T-helper 2 cell treated with Interferon-gamma antibody and Interleukin-4, amounts not matched to agents 100 ng/mL and 5 ng/mL, for 36 hours (primary cell): ENCODE measurements around the gene CTXN3. TPM values are rescaled to one million over a fixed set of nuclear protein-coding genes. Genes with fewer than 3 reads are reported as not detected.

Source experiments
- intact Hi-C: fragments of 100-400 bp; cut with micrococcal nuclease; formaldehyde crosslinking; loops from one replicate; pipeline ENCODE4 v1.15.1; 2023
- total RNA-seq: library from RNA; stranded (reverse); gene quantifications from 2 replicates; pipeline ENCODE4 v1.2.3, GENCODE V29; 2022

The CTXN3 gene
- total RNA-seq, result not detected in 2 replicates

DNA sequence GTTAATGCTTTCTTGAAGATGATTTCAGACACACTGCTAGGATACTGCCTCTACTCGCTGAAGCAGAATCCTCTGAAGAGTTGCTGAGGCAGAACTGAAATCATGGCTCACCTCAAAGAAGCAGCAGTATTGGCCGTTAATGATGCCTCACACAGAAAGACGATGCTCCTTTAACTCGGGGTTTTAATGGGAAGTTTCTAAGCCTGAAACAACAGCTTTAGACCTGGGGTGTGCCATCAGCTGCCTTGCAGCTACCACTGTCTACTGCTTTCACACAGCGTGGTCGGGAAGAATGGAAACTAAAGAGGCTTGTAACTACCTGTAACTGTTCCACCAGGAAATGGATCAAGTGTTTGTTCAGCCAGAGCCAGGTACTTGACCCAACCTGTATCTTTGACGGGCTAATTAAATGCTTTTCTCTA, at the start of gene CTXN3:
TSS of gene CTXN3 (plus strand) at position 65 of the 422 bp plus-strand sequence. CDS start 8,440 bp downstream, outside the sequence.
- intact Hi-C loops, result no loop called here

DNA sequence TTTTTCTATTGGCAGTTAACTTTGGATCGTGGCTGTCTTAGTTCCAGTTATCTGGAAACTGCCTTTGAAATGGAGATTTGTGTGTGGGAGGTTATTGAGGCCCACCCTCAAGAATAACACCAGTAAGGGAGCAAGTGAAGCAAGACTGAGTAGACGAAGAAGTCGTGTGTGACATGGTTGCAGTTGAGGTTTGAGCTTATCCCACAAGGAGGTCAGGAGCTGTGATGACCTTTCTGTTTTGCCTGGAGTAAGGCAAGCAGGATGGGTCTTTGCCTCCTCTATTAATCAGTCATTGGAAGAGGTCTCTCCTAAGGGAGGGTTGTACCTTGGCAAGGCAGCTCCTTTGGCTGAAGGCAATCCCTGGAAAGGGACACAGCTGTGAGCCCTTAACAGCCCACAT, 49.6 kb upstream of the CTXN3 start:
- intact Hi-C loops, result no loop called here

DNA sequence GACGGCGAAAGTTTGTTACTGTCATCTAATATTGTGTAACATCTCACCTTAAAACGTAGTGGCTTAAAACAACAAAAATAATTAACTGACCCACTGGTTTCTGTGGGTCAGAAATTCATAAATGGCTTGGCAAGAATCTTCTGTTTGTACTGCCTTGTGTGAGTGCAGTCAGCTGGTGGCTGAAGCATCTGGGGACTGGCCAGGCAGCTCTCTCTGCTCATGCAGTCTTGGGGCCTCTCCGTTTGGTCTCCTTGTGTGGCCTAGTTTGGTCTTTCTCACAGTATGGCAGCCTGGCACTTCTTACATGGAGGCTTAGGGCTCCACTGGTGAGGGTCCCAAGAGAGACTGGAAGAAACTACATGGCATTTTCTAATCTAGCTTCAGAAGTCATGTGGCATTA, 49.0 kb upstream of the CTXN3 start:
- intact Hi-C loops, result no loop called here

DNA sequence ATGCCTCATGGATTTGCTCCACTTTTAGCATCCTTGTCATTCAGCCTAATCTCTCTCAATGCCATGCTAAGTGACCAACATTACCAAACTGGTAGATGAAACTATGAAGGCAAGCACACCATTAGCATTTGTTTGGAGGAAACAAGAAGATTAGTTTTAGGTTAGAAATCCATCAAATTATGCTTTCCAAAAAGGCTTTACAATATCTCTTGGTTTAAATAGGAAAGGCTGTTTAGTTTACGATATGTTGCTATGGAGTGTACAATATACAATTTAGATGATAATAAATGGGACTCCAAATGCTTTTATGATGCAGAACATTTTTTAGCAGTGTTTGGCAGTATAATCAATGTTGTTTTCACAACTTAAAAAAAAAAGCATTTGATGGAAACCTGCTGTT, 47.8 kb upstream of the CTXN3 start:
- intact Hi-C loops, result no loop called here

DNA sequence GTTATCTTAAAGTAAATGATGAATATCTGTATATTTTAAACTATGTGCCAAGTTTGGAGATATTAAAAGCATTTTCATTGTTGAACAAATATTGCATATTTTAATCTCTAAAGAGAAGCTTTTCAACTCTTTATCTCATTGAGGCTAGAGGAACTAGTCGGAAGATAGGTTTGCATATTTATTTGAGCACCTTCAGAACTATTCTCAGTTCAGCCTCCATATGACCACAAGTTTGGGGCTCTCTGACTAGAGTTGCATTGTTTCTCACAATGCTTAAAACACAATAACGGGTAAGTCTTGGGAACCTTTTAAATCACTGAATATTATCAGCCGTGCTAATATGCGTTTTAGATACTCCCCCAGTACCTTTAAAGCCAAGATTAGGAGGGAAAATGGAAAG, 47.3 kb upstream of the CTXN3 start:
- intact Hi-C loops, result no loop called here

DNA sequence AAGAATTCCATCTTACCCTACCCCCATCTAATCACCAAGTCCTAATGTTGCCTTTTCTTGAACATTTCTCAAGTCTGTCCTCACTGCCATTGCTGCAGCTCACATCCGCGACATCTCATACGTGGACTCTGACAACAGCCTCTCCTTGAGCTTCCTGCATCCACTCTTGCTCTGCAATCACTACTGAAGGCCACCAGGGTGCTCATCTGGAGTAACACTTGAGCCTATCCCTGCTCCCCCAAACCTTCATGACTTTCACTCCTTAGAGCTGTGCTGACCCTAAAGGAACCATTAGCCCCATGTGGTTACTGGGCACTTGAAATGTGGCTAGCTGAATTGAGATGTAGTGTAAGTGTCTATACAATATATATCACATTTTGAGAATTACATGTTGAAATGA, 46.4 kb upstream of the CTXN3 start:
- intact Hi-C loops, result no loop called here

DNA sequence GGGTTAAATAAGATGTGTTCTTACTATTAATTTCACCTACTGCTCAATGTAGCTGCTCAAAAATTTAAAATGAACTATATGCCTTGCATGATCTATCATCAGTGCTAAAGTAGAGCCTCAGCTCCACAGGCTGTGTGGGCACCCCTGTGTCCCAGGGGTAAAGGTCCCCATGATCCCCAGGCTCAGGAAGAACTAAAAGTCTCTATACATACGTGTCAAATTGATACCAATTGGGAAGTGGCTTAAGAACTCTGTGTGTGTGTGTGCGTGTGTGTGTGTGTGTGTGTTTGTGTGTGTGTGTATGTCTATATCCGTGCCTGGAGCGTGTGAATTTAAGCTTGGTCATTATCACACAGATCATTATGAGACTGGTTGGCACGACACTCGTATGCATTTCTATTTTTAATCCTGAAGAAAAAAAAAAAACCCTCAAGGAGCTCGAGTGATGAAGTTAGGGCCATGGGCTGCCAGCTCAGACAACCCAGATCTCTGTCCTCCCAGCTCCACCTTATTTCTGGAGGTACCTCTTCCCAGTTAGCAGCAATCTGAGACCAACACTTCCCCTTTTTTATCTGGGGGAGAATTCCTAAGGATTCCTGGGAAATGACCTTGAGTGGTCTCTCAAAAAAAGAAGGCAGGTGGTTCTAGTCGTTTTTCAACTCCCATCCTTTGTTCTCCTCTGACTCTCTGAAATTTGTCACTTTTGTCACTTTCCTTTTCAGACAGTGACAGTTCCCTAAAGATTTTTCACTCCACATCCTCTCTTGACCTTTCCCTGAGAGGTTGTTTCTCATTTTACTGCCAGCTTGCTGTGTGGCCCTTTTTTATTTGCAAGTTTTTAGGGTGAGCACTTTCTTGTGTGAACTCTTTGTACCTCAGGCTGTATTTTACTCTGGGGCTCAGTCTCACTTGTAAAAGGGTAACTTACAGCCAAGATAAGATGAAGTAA, 45.7 kb upstream of the CTXN3 start:
- intact Hi-C loops, result no loop called here

DNA sequence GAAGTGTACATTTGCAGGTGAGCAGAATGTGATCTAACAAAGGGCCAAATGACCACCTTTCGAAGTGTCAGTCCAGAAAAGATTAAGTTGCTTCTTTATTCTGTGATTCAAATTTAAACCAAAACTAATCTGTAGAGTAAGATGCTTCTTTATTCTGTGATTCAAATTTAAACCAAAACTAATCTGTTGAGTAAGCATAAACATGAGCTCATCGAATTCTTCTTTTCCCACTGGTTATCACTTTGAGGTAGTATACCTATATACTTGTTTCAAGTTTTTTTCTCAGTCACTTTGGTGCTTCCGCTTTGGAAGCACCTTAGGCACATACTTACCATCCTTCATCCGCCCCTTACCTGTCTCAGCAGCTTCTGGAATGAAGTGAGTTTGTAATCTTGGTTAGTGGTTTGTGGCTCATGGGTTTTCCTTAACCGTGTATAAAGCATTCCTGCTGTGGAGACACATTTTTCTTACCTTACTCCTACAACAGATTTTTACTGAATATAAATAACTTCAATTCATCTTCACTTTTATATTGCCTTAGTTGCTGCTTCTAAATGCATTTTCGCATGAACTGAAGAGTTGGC, 40.7 kb upstream of the CTXN3 start:
- intact Hi-C loops, result no loop called here

DNA sequence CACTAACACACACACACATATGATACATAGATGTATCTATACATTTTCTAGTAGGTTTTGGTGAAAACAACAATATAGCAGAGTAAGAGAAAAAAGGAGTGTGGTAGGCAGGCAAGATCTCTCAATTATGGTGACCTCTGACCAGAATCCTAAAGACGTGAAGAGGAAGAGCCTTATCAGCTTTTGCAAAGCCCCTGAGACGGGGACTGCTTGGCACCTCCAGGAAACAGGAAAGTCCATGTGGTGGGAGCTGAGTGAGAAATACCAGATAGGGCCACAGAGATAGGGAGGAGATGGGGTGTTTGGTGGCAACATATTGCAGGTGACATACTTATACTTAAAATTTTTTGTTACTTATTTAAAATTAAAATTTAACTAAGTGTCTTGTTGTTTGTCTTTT, 39.9 kb upstream of the CTXN3 start:
- intact Hi-C loops, result no loop called here

DNA sequence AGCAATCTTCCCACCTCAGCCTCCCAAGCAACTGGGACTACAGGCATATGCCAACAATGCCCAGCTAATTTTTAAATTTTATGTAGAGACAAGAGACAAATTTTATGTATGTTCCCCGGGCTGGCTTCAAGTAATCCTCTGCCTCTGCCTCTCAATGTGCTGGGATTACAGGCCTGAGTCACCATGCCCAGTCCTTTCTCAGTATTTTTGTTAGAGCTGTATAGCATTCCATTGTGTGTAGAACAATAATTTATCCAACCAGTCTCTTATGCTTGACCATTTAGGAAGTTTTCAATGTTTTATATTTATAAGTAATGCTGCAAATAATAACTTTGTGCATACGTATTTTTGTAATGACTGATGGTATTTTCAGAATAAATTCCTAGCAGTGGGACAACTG, 38.9 kb upstream of the CTXN3 start:
- intact Hi-C loops, result no loop called here

DNA sequence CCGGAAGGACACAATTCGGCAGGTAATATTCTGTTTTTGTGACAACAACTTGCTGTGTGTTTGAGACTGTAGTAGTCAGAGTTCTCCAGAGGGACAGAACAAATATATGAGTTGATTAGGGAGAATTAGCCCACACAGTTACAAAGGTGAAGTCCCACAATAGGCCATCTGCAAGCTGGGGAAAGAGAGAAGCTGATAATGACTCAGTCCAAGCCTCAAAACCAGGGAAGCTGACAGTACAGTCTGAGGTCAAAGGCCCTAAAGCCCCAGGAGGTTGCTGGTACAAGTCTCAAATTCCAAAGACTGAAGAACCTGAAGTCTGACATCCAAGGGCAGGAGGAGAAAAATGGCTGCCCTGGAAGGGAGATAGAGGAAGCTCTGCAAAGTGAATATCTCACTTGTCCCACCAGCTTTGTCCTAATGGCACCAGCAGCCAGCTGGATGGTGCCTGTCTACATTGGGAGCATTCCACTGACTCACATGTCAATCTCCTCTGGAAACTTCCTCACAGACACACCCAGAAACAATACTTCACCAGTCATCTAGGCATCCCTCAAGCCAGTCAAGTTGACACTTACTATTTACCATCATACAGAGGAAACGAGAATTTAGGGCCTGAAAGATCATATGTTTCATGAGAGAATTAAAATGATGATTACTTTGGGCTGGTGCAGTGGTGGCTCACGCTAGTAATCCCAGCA, 36.3 kb upstream of the CTXN3 start:
- intact Hi-C loops, result no loop called here

DNA sequence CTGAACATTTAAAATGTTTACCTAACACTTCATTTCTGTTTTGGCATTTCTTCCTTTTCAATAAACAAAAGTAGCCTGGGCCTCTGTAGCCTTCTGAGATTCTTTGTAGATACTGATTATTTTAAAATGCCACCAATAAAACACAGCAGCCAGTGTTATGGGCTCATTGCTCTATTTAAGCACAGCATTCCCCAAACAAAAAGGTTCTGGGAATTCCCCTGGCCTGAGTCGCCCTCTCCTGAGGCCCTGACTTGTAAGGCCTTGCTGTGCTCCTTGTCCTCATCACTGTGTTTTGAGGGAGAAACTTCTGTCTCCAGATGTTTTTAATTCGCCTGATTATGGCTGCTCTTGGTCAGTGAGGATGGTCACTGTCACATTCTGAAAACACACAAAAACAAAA, 33.0 kb upstream of the CTXN3 start:
- intact Hi-C loops, result no loop called here

DNA sequence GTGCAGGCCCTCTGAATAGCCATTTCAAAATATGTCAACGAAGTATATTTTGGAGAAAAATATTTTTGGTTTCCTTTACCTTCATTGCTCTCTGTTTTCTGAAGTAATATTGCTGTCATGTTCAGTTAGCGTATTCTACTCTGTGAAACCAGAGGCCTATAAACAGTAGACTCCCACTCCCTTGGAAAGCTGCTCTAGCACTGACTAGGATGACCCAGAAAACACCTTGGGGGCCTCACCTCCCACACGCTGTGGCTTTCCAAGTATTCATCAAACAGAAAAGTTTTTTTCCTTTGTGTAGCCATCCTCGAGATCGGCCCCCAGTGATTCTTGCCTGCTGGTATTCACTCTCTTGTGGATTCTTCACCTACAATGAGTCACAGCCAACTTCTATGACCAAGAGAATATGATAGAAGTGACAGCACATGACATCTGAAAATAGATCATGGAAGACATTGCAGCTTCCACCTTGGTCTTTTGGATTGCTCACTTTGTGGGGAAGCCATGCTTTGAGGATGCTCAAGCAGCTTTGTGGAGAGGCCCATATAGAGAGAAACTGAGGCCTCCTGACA, 28.9 kb upstream of the CTXN3 start:
- intact Hi-C loops, result no loop called here

DNA sequence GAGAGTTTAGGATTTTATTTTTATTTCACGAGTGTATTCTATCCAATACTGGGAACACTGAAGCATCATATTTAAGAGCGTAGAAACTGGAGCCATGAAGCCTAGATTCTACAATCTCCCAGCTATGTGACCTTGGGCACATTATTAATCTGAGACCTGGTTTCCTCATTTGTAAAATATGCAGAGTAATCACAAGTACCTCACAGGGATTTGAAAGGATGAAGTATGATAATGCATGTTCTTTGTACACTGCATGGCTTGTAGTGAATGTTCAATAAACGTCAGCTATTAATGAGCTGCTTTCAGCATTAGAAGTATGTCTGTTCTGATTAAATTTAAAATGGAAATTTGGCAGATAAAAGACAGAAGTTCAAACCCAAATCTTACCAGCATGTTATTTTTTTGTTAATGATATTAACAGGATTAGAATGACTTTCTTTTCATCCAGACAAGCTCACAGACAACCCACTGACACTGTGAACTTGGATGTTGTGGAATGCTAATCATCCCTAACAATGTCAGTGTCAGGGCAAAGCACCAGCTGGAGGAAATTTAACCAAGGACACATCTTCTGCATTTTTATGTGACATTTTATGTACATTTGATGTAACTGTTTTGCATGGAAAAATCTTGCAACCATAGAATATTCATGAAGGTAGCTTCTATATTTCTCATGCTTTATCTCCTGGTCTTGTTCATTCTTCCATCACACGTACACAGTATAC, 27.1 kb upstream of the CTXN3 start:
- intact Hi-C loops, result no loop called here

DNA sequence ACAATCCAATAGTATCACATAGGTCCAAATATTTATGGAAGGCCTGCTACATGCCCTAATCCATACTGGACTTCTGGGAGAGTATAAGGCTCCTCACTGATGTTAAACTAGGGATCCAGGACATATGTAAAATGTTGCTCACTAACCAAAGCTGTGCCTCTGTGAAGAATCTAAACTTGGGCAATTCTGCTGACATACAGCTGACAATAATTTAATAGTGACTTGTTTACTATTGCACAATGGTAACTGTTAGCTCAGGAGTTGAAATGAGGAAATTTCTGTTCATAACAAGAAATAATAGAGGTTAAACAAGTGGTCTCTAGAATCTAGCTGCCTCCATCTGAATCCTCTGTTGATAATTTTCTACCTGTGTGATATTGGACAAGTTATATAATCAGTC, 14.9 kb upstream of the CTXN3 start:
- intact Hi-C loops, result no loop called here

DNA sequence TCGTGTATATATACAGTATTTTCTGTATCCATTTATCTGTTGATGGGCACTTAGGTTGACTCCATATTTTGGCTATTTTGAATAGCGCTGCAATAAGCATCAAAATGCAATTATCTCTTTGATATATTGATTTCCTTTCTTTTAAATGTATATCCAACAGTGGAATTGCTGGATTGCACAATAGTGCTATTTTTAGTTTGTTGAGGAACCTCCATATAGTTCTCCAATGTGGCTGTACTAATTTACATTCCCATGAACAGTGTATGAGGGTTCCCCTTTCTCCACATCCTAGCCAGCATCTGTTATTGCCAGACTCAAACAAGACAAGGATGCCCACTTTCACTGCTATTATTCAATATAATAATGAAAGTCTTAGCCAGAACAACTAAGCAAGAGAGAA, 9.1 kb upstream of the CTXN3 start:
- intact Hi-C loops, result no loop called here

DNA sequence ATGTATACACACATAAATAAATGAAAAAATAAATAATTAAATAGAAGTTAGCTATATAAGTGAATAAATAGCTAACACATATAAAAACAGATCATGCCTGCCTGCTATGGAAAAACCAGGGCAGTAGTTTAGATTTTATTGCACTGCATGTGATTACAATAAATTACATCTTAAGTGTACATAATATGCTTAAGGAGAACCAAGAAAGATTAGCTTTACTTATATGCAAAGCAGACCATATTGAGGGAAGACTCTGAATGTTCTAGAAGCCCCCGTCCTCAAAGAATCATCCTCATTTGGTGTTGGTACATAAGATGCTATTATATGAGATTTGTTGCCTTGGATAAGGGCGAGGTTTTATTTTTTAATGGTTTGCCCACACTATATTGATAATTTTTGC, 5.9 kb upstream of the CTXN3 start:
- intact Hi-C loops, result no loop called here

DNA sequence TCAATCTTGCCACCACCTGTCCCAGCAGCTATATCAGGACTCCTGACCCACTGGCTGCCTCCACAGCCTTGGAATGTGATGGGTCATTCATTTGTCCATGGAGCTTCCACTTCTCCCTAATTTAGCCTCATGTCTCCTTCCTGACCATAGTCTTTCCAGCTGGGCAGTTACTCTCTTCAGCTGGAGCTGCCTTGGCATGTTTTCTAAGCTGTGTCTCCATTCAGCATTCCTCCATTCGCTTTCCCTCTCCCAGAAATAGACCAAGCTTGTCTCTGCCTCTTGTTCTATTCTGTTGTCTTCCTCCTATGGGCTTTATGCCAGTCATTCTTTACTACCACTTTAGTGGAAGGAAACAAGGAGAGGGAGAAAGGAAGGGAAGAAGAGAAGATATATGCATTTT, 5.3 kb upstream of the CTXN3 start:
- intact Hi-C loops, result no loop called here

DNA sequence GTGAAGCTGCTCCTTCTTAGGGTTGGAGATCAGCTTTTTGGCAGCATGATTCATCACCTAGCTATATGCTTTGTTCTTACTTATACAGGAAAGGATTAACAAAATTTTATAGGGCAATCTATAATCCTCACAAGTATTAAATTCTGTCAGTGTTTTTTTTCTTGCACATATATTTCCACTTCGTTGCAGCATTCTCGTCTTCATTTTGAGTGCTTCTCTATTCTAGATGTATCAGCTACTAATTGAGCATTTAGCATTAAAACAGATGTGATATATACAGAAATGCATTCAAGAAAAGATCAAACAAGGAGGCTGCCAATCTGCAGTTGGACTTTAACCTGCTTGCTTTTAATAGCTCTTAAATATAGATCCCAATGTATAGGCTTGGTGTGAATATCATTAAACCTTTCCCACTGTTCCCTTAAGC, 3.6 kb upstream of the CTXN3 start:
- intact Hi-C loops, result no loop called here

DNA sequence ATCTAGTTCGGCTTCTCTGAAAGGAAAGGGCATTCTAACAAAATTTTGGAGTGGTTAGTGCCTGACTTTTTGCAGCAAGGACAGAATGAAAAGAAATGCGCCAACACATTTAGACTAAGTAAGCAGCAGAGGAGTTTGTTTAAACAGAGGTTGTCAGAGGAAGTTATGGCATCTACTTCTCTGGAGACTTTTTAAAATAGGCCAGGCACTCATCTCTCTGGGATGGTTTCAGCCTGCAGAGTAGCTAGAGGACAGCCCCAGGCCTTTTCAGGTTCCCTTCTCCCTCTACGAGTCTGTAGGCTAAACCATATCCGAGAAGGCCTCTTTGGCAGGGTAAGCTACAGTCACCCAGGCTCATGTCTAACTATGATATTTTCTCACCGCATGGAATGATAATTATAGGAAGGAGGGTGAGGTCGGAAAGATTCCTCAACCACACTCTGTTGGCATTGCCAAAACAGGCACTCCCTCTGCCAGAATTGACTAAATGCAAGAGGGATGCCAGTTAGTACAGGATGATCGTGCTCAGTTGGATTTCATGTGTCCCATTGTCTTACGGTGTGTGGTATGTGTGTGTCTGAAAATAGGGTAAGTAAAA, 1.4 kb upstream of the CTXN3 start:
- intact Hi-C loops, result no loop called here

DNA sequence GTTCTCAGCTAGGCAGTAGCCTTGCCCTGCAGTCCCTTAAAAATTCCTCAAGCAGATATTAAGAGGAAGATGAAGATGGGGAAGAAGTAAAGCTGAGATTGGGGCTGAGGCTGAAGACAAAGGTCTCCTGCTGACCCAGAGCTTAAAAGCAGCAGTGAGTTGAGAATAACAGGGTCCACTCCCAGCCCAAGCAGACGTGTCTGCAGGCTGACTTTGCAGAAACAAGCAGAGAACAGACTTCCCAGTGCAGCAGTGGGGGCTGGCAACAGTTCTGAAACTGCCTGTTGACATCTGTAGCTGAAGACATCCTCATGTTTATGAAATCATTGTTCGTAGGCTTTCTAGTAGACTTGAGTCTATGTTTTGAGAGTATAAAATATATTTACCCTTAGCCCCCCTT, 1.1 kb downstream of the CTXN3 start:
- intact Hi-C loops, result no loop called here
